Caco-2 (cell line): ENCODE data around the gene HOXB3. TPM values are rescaled to one million over a fixed set of nuclear protein-coding genes. Genes with fewer than 3 reads are reported as not detected.

Experiments
- BruUV-seq: library from RNA; stranded (reverse); fragments of 400-500 nt; replicated peaks from 2 replicates; lab custom pipeline; 2021; lab: Mats Ljungman, UMichigan
- CTCF ChIA-PET: fragments of 300-600 bp; sonication (Branson Sonifier 250); formaldehyde crosslinking; loops from one replicate; lab custom pipeline; 2022; ENCODE audit warnings: antibody characterized with exemption; lab: Charles Lee
- POLR2A ChIA-PET: fragments of 300-600 bp; sonication (Branson Sonifier 250); formaldehyde crosslinking; loops from one replicate; lab custom pipeline; 2022; ENCODE audit warnings: antibody characterized with exemption; lab: Charles Lee
- DNase-seq, 2 experiments: peaks; one replicate each; pipeline versions ENCODE4 v3.0.0 to v3.0.0-alpha.2; 2020 to 2022
- H3K27me3 ChIP-seq: replicated peaks from 2 replicates; pipeline ENCODE4 v1.6.0; 2011; ENCODE audit warnings: low read length; ENCODE audit not compliant: control insufficient read depth, insufficient read depth
- H3K36me3 ChIP-seq: 2 replicates; pipeline ENCODE4 v1.5.1; 2011; ENCODE audit warnings: low read length; ENCODE audit not compliant: control insufficient read depth, insufficient read depth
- H3K4me1 ChIP-seq: fragments of 250-450 bp; sonication (Bioruptor Pico); 2 replicates; pipeline ENCODE4 v1.5.1; 2020; ENCODE audit warnings: mild to moderate bottlenecking
- H3K4me3 ChIP-seq: 2 replicates; pipeline ENCODE4 v1.5.1; 2011; ENCODE audit warnings: low read depth, mild to moderate bottlenecking, control low read depth, low read length
- H3K9me3 ChIP-seq: fragments of 250-450 bp; sonication (Bioruptor Pico); 2 replicates; pipeline ENCODE4 v1.5.1; 2020; ENCODE audit warnings: mild to moderate bottlenecking, moderate library complexity
- H3K27ac Mint-ChIP-seq: one replicate; pipeline ENCODE4 v1.8.0; 2022; ENCODE audit warnings: mixed read lengths; ENCODE audit not compliant: unreplicated experiment
- H3K27me3 Mint-ChIP-seq: one replicate; pipeline ENCODE4 v1.8.0; 2022; ENCODE audit warnings: mixed read lengths; ENCODE audit not compliant: insufficient read depth, unreplicated experiment
- H3K36me3 Mint-ChIP-seq: one replicate; pipeline ENCODE4 v1.8.0; 2022; ENCODE audit warnings: mild to moderate bottlenecking, mixed read lengths; ENCODE audit not compliant: insufficient read depth, unreplicated experiment
- H3K4me1 Mint-ChIP-seq: one replicate; pipeline ENCODE4 v1.8.0; 2022; ENCODE audit warnings: low read depth, mixed read lengths; ENCODE audit not compliant: unreplicated experiment
- H3K4me3 Mint-ChIP-seq: one replicate; pipeline ENCODE4 v1.8.0; 2022; ENCODE audit warnings: mild to moderate bottlenecking, moderate library complexity, mixed read lengths; ENCODE audit not compliant: unreplicated experiment
- H3K9me3 Mint-ChIP-seq: one replicate; pipeline ENCODE4 v1.8.0; 2022; ENCODE audit warnings: mixed read lengths; ENCODE audit not compliant: unreplicated experiment
- CTCF ChIP-seq, 2 experiments: fragments of 200-600 bp in 1 of 2; IDR thresholded peaks; 1 replicate in 1 of 2; 2 replicates in 1 of 2; pipeline versions ENCODE4 v1.5.1 to v1.8.0; 2011 to 2022; ENCODE audit warnings: antibody characterized with exemption in 1 of 2, control low read depth in 1 of 2, inconsistent platforms in 1 of 2, low read depth in 1 of 2, low read length in 1 of 2, mild to moderate bottlenecking in 1 of 2, moderate library complexity in 1 of 2; ENCODE audit not compliant: insufficient read depth in 1 of 2, severe bottlenecking in 1 of 2, unreplicated experiment in 1 of 2
- intact Hi-C: fragments of 100-400 bp; cut with micrococcal nuclease; formaldehyde crosslinking; loops from one replicate; pipeline ENCODE4 v1.10.0; 2022; ENCODE audit not compliant: unreplicated experiment
- total RNA-seq: library from RNA; stranded (reverse); gene quantifications from 2 replicates; pipeline ENCODE4 v1.2.3, GENCODE V29; 2022

The HOXB3 gene
- total RNA-seq, 1 experiment from 2014 or later: 7.2 TPM

GRCh38 chr17:48589060-48589830 is 796 bp downstream of the HOXB3 start:
- Mint-ChIP-seq H3K4me3 (peak overlapping the region; percentile 66), H3K27me3 (peaks cover 31% of the 10 kb centered on the region), H3K36me3 (no peaks in the 10 kb centered on the region), H3K27ac (no peak overlapping the region), H3K9me3 (no peaks in the 10 kb centered on the region), H3K4me1 (peaks cover 17% of the 10 kb centered on the region)
- H3K9me3 ChIP-seq: no peaks in the 10 kb centered on the region
- CTCF ChIA-PET: interaction anchor here (0.9 to 2.8 kb wide), 6 partner anchors 10 to 253 kb away, joined by 3 to 13 read pairs (median 3); no protein-coding TSS in a partner anchor
- TF ChIP-seq CTCF (IDR thresholded peaks at IDR 0.05; ENCODE audit: insufficient read depth in 1 of 2, low read depth in 1 of 2, low read length in 1 of 2, severe bottlenecking in 1 of 2, unreplicated experiment in 1 of 2): no peak
- H3K4me1 ChIP-seq: peaks cover 21% of the 10 kb centered on the region
- no peaks in the 10 kb centered on the region for H3K36me3 ChIP-seq
- peaks cover 12% of the 10 kb centered on the region for H3K27me3 ChIP-seq
- intact Hi-C loops: no loop called here
- peak overlapping the region; percentile 20 for H3K4me3 ChIP-seq
- no peak for DNase-seq
- POLR2A ChIA-PET: no interaction called here
- TSS peak; percentile 69 for BruUV-seq

GRCh38 chr17:48588528-48588927 is 1.5 kb downstream of the HOXB3 start:
- Mint-ChIP-seq H3K27ac (no peak overlapping the region), H3K27me3 (peaks cover 37% of the 10 kb centered on the region), H3K4me1 (peaks cover 22% of the 10 kb centered on the region), H3K36me3 (no peaks in the 10 kb centered on the region), H3K9me3 (no peaks in the 10 kb centered on the region), H3K4me3 (peak overlapping the region; percentile 2)
- ChIA-PET POLR2A (no interaction called here), CTCF (interaction anchor here (0.9 to 2.8 kb wide), 8 partner anchors 9 to 253 kb away, joined by 3 to 13 read pairs (median 4); no protein-coding TSS in a partner anchor)
- no peak for TF ChIP-seq CTCF (IDR thresholded peaks at IDR 0.05; ENCODE audit: insufficient read depth in 1 of 2, low read depth in 1 of 2, low read length in 1 of 2, severe bottlenecking in 1 of 2, unreplicated experiment in 1 of 2)
- Histone ChIP-seq H3K9me3 (no peaks in the 10 kb centered on the region), H3K27me3 (peaks cover 12% of the 10 kb centered on the region), H3K4me3 (no peak overlapping the region), H3K36me3 (no peaks in the 10 kb centered on the region), H3K4me1 (peaks cover 21% of the 10 kb centered on the region)
- no TSS peak for BruUV-seq
- intact Hi-C loops: no loop called here
- no peak for DNase-seq

- no peak for DNase-seq
- CTCF ChIA-PET: interaction anchor here (0.7 to 2.8 kb wide), 8 partner anchors 8 to 252 kb away, joined by 3 to 13 read pairs (median 4); no protein-coding TSS in a partner anchor
- H3K4me1 Mint-ChIP-seq: peaks cover 22% of the 10 kb centered on the region
- intact Hi-C loops: no loop called here
- no peak overlapping the region for H3K27ac Mint-ChIP-seq
- peaks cover 21% of the 10 kb centered on the region for H3K4me1 ChIP-seq
- no peaks in the 10 kb centered on the region for H3K36me3 Mint-ChIP-seq
- peaks cover 37% of the 10 kb centered on the region for H3K27me3 Mint-ChIP-seq
- no peaks in the 10 kb centered on the region for H3K9me3 ChIP-seq
- H3K27me3 ChIP-seq: peaks cover 12% of the 10 kb centered on the region
- POLR2A ChIA-PET: no interaction called here
- no TSS peak for BruUV-seq
- TF ChIP-seq CTCF (IDR thresholded peaks at IDR 0.05; ENCODE audit: insufficient read depth in 1 of 2, low read depth in 1 of 2, low read length in 1 of 2, severe bottlenecking in 1 of 2, unreplicated experiment in 1 of 2): no peak
- no peaks in the 10 kb centered on the region for H3K9me3 Mint-ChIP-seq
- H3K4me3 ChIP-seq: no peak overlapping the region
- no peaks in the 10 kb centered on the region for H3K36me3 ChIP-seq
- no peak overlapping the region for H3K4me3 Mint-ChIP-seq
Observed at GRCh38 chr17:48588074-48588415, 2.0 kb downstream of the HOXB3 start.
